ENCODE results near the gene STMN3.

Gene STMN3

GRCh38 chr20:63688228-63689045, 35.2 kb upstream of the STMN3 start:
- Histone ChIP-seq H3K36me3 (ENCODE audit: insufficient read depth, low read length) (no peaks in the 10 kb centered on the region), H3K9ac (ENCODE audit: low read depth, low read length) (no peak overlapping the region), H3K9me3 (ENCODE audit: control insufficient read depth, insufficient read depth, low read length) (no peaks in the 10 kb centered on the region), H3K4me1 (ENCODE audit: insufficient read depth, low read length) (no peaks in the 10 kb centered on the region; the same call in 1 of the 2 replicates)

- Histone ChIP-seq H3K4me1 (ENCODE audit: insufficient read depth, low read length) (peaks cover 3% of the 10 kb centered on the region; the same call in 1 of the 2 replicates), H3K9ac (ENCODE audit: low read depth, low read length) (no peak overlapping the region), H3K9me3 (ENCODE audit: control insufficient read depth, insufficient read depth, low read length) (no peaks in the 10 kb centered on the region), H3K36me3 (ENCODE audit: insufficient read depth, low read length) (0 out of 2 replicates have a peak, but pooled peaks cover 3% of the 10 kb centered on the region)
These were observed 34.4 kb upstream of the STMN3 start for GRCh38 chr20:63687419-63688178.

- Histone ChIP-seq H3K36me3 (ENCODE audit: insufficient read depth, low read length) (0 out of 2 replicates have a peak, but pooled peaks cover 3% of the 10 kb centered on the region), H3K4me1 (ENCODE audit: insufficient read depth, low read length) (peaks cover 3% of the 10 kb centered on the region; the same call in 1 of the 2 replicates), H3K9ac (ENCODE audit: low read depth, low read length) (no peak overlapping the region), H3K9me3 (ENCODE audit: control insufficient read depth, insufficient read depth, low read length) (no peaks in the 10 kb centered on the region)
These were observed 33.5 kb upstream of the STMN3 start for GRCh38 chr20:63686492-63687321.

GRCh38 chr20:63686094-63686491, 32.9 kb upstream of the STMN3 start:
- Histone ChIP-seq H3K4me1 (ENCODE audit: insufficient read depth, low read length) (peaks cover 3% of the 10 kb centered on the region; the same call in 1 of the 2 replicates), H3K36me3 (ENCODE audit: insufficient read depth, low read length) (0 out of 2 replicates have a peak, but pooled peaks cover 3% of the 10 kb centered on the region), H3K9me3 (ENCODE audit: control insufficient read depth, insufficient read depth, low read length) (no peaks in the 10 kb centered on the region), H3K9ac (ENCODE audit: low read depth, low read length) (no peak overlapping the region)

- Histone ChIP-seq H3K36me3 (ENCODE audit: insufficient read depth, low read length) (0 out of 2 replicates have a peak, but pooled peaks cover 3% of the 10 kb centered on the region), H3K9ac (ENCODE audit: low read depth, low read length) (no peak overlapping the region), H3K4me1 (ENCODE audit: insufficient read depth, low read length) (peaks cover 3% of the 10 kb centered on the region; the same call in 1 of the 2 replicates), H3K9me3 (ENCODE audit: control insufficient read depth, insufficient read depth, low read length) (no peaks in the 10 kb centered on the region)
These were observed 32.2 kb upstream of the STMN3 start for GRCh38 chr20:63685269-63686026.

- Histone ChIP-seq H3K9me3 (ENCODE audit: control insufficient read depth, insufficient read depth, low read length) (no peaks in the 10 kb centered on the region), H3K4me1 (ENCODE audit: insufficient read depth, low read length) (peaks cover 3% of the 10 kb centered on the region; the same call in 1 of the 2 replicates), H3K36me3 (ENCODE audit: insufficient read depth, low read length) (peaks cover 3% of the 10 kb centered on the region; the same call in 1 of the 2 replicates), H3K9ac (ENCODE audit: low read depth, low read length) (no peak overlapping the region)
These were observed 29.3 kb upstream of the STMN3 start for GRCh38 chr20:63682384-63683139.

GRCh38 chr20:63681609-63682142, 28.5 kb upstream of the STMN3 start:
- H3K9me3 ChIP-seq (ENCODE audit: control insufficient read depth, insufficient read depth, low read length), result no peaks in the 10 kb centered on the region
- peaks cover 3% of the 10 kb centered on the region; the same call in 1 of the 2 replicates for H3K4me1 ChIP-seq (ENCODE audit: insufficient read depth, low read length)
- H3K9ac ChIP-seq (ENCODE audit: low read depth, low read length), result no peak overlapping the region
- H3K36me3 ChIP-seq (ENCODE audit: insufficient read depth, low read length), result peaks cover 3% of the 10 kb centered on the region; the same call in 1 of the 2 replicates

- no peak overlapping the region for H3K9ac ChIP-seq (ENCODE audit: low read depth, low read length)
These were observed 27.8 kb upstream of the STMN3 start for GRCh38 chr20:63680857-63681608.

GRCh38 chr20:63680427-63680826, 27.2 kb upstream of the STMN3 start:
- peaks cover 6% of the 10 kb centered on the region; the same call in 1 of the 2 replicates for H3K36me3 ChIP-seq (ENCODE audit: insufficient read depth, low read length)

More at GRCh38 chr20:63680857-63681608, 27.8 kb upstream of the STMN3 start:
- Histone ChIP-seq H3K4me1 (ENCODE audit: insufficient read depth, low read length) (peaks cover 3% of the 10 kb centered on the region; the same call in 1 of the 2 replicates), H3K9me3 (ENCODE audit: control insufficient read depth, insufficient read depth, low read length) (no peaks in the 10 kb centered on the region), H3K36me3 (ENCODE audit: insufficient read depth, low read length) (peaks cover 3% of the 10 kb centered on the region; the same call in 1 of the 2 replicates)

GRCh38 chr20:63679799-63680305, 26.6 kb upstream of the STMN3 start:
- Histone ChIP-seq H3K9ac (ENCODE audit: low read depth, low read length) (no peak overlapping the region), H3K4me1 (ENCODE audit: insufficient read depth, low read length) (peaks cover 3% of the 10 kb centered on the region; the same call in 1 of the 2 replicates), H3K9me3 (ENCODE audit: control insufficient read depth, insufficient read depth, low read length) (no peaks in the 10 kb centered on the region), H3K36me3 (ENCODE audit: insufficient read depth, low read length) (peaks cover 6% of the 10 kb centered on the region; the same call in 1 of the 2 replicates)

More at GRCh38 chr20:63680427-63680826, 27.2 kb upstream of the STMN3 start:
- Histone ChIP-seq H3K9me3 (ENCODE audit: control insufficient read depth, insufficient read depth, low read length) (no peaks in the 10 kb centered on the region), H3K9ac (ENCODE audit: low read depth, low read length) (no peak overlapping the region), H3K4me1 (ENCODE audit: insufficient read depth, low read length) (peaks cover 3% of the 10 kb centered on the region; the same call in 1 of the 2 replicates)

GRCh38 chr20:63678667-63679465, 25.6 kb upstream of the STMN3 start:
- Histone ChIP-seq H3K36me3 (ENCODE audit: insufficient read depth, low read length) (peaks cover 6% of the 10 kb centered on the region; the same call in 1 of the 2 replicates), H3K4me1 (ENCODE audit: insufficient read depth, low read length) (peaks cover 3% of the 10 kb centered on the region; the same call in 1 of the 2 replicates), H3K9ac (ENCODE audit: low read depth, low read length) (no peak overlapping the region), H3K9me3 (ENCODE audit: control insufficient read depth, insufficient read depth, low read length) (no peaks in the 10 kb centered on the region)

All from ES-I3 (cell line).